Stimulated activated CD8-positive, alpha-beta memory T cell treated with anti-CD3 and anti-CD28 coated beads, Interleukin-7, amount 100 ng/mL, for 48 hours (primary cell): ENCODE data around the gene CCDC187.

Experiments
- DNase-seq, 2 donors: peaks; one replicate each; pipeline ENCODE4 v3.0.0-alpha.2; 2020; ENCODE audit warnings: low read depth in 1 of 2; ENCODE audit errors: extremely low read depth in 1 of 2

Gene CCDC187

DNA sequence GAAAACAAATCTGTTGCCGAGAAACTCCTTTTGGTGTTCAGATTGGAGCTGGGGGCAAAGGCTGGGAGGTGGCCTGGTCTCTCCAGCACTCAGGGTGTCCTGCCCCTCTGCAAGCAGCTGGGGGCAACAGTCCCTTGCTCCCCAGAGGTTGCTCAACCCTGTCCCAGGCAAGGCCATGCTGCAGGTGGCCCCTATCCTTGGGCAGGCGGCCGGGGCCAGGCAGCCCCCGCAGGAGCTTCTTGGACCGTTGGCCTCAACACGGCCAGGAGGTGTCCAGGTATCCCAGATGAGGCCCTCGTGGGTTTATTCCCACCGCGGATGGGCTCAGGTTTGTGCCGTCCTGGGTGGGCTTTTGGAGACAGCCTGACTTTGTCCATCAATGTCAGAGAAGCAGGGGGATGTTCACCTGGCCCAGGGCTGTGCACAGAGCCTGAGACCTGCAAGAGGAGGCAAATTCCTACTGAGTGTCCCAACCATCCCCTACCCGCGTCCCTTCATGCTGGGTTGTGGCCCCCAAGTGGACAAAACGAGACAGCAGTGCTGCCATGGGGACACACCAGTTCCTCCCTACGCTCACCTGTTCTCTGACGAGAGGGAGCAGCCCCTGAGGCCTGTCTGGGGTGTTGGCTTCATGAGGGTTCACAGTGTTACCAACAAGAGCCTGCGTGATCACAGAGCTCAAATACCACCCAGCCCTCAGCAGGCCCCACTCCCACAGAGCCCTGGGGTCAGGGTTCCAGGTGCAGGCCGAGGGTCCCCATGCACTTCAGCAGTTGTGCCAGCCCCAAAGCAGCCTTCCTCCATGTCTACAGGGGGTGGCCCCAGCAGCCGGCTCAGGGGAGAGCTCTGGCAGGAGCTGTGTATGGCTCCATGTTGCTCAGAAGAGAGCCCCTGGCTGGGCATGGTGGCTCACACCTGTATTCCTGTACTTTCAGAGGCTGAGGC is 9.5 kb upstream of the CCDC187 start:
- no peak for DNase-seq

GRCh38 chr9:136312436-136312835 is 8.5 kb upstream of the CCDC187 start:
- DNase-seq = peak in 1 of 2 donors; percentile 20

DNA sequence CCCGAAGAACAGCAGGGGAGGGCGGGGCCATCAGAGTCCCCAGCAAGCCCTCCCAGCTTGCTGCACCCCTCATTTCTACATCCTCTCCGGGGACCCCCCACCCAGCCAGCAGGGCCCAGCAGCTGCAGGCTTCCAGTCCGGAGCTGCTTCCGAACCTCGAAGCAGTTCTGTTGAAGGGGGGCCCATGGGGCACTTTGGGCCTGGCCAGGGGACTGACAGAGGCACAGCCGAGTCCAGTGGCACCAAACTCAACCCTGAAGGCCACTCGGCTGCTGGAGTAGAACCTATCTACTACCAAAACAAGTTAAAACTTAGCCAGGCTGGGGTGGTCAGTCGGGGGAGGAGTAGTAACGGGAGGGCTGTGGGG is 8.1 kb upstream of the CCDC187 start:
- DNase-seq = no peak

DNA sequence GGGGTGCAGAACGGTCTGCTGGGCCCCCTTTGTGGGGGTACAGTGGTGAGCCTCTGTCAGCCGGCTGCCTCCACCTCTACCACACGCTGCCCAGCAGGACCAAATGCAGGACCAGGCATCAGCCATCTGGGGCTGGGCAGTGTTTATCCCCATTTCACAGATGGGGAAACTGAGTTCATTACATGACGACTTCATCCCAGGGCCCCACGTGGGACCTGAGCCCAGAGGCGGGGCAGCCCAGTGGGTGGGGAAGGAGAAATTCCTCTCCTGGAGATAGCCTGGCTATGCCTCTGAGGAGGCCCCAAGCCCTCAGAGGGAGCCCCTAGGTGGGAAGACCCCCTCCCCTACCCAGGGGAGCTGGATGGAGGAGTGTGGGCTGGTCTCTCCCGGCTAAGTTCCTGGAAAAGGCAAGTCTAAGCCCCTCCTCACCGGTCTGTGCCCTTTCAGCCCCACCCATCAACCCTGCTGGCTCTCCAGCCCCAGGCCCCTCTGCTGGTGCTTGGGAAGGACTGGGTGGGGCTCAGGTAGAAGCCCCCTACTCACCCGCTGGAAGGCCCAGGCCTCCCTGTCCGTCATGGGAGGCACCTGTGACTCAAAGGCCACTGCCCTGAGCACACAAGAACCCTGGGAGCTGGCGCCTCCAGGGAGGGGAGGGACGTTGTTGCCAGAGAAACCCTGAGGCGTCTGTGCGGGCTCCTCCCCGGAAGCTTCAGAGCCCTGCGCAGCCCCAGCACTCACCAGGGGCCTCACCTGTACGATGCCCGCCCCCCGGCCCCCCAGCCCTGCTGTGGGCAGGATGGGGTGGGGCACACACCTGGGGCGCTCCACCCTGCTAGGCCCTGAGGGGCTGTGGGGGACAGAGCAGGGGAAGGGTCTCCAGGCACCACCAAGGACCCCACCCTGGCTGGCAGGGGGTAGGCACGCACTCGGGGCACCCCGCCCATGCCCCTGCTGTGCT is 7.4 kb upstream of the CCDC187 start:
- DNase-seq = no peak

DNA sequence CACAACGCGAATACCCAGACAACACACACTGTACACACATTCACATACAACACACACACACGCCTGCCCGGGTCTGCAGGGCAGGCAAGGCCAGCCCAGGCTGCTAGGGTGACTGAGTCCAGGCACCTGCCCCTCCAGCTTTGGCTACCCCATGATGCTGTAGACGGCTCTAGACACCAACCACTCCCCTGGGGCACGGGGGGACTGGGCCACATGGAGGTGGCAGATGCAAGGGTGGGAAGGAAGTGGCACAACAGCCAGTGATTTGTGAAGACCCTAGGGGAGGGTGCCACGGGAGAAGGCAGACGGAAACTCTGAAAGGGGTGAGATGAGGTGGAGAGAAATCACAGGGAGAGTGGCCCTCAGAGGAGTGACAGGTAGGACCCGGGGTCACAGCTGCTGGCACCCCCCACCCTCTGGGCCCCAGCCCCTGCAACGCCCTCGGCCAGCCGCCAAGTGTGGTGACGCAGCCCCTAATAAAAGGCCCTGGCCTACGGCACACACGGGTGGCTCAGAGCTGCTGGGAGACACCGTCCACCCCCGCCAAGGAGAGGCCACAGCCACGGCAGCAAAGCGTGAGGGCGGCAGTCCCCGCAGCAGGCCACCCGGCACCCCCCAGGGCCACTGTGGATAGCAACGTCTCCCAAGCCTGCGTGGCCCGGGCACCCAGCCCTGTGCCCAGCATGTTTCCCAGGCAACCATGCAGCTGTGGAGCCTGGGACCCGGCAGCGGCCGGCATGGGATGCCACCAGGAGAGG is 6.6 kb upstream of the CCDC187 start:
- DNase-seq = no peak

DNA sequence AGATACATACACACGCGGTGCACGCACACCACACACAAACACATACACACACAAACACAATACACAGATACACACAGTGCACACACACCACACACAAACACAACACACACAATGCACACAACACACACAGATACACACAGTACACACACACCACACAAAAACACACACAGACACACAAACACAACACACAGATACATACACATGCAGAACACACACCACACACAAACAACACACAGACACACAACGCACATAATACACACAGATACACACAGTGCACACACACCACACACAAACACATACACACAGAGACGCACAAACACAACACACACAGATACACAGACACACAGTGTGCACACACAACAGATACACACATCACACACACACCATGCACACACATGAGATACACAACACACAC is 5.9 kb upstream of the CCDC187 start:
- DNase-seq = no peak

DNA sequence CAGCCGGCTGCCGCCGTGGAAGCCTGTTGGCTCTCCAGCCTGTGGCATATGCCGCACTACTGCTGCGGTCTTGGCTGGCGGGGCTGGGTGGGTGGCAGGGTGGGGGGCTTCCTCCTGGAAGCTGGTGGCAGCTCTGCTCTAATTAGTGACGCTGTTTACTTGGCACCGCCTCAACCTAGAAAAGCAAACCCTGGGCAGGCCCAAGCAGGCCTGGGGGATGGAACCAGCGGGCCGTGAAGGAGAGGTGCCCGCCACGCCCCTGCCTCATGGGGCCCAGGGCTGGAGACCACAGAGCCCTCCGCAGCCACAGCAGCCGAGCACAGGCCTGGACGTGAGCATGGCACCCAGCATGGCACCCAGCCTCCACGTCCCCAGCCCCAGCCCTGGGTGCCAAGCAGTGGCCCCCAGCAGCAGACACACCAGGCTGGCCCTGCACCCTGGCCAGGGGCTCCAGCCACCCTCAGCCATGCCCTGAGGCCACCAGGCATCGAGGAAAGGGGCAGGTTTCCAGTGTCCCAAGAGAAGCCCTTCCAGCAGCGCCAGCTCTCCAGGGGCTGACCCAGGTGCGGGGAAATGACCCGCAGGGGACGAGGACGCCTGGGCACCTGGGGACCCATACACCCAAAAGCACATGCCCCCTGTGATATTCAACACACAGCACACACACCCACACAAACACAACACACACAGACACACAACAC is 5.4 kb upstream of the CCDC187 start:
- no peak for DNase-seq

DNA sequence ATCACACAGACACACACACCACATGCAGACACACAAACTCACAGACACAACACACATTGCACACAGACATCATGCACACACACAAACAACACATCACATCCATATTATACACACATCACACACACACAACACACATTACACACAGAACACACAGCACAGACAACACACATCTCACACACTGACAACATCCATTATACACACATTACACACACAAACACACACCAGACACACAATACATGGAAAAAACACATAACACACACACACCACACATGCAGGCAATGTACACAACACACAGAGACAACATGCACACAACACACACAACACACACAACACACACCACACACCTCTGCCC is 4.8 kb upstream of the CCDC187 start:
- DNase-seq = no peak

GRCh38 chr9:136308006-136308701 is 4.3 kb upstream of the CCDC187 start:
- DNase-seq = no peak

GRCh38 chr9:136307215-136307750 is 3.4 kb upstream of the CCDC187 start:
- no peak for DNase-seq

DNA sequence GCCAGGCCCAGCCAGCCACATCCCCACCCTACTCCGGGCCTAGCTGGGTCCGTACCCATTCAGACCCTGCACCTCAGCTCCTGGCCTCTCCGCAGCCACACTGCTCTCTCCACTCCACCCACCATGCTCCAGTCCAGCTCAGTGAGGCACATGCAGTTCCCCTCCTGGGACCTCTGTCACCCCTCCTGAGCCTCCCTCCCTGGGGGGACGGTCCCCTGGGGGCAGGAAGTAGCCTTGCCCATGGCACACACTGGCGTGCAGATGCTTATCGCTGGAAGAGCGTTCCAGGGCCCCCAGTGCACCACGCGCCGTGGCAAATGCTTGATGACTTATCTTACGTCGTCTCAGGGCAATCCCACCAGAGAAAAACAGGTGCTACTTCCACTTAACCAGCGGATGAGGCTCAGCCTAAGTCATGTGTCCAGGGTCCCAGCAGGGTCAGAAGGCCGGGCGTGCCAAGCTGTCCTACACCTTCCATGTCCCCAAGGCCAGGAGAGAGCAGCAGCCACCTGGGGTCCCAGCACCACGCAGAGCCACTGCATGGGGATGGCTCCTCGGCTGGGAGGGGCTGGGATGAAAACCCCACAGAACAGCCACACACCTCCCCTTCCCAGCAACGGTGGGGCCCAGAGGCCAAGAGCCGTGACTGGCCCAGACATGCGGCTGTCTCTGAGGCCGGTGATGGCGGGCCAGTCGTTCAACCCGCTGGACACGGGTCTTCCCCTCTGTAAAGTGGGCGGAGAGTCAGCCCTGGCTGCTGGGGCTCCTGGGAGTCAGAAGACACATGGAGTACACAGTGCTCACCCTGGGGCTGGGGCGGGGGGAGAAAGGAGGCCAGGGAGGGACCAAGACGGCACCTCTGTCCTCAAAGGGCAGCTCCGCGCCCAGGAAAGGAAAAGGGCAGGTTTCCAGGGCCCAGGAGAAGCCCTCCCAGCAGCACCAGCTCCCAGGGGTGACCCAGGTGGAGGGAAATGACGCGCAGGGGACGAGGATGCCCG is 2.6 kb upstream of the CCDC187 start:
- no peak for DNase-seq

DNA sequence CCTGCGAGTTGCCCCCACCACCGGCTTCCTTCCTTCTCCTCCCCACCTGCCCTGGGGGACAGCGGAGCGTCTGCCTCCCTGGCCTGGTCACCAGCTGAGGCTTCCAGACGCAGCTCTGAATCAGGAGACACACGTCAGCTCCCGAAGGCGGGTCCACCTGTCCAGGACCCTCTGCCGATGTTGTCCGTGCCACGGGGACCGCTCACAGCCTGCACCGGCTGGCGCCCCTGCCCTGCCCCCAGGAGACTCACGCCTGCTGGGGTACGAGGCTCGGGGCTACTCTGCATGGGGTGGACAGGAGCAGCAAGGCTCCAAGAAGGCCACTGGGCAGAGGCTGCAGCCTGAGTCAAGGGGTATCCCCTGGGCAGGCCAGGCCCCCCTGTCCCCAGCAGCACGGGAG is 1.9 kb upstream of the CCDC187 start:
- DNase-seq = no peak

DNA sequence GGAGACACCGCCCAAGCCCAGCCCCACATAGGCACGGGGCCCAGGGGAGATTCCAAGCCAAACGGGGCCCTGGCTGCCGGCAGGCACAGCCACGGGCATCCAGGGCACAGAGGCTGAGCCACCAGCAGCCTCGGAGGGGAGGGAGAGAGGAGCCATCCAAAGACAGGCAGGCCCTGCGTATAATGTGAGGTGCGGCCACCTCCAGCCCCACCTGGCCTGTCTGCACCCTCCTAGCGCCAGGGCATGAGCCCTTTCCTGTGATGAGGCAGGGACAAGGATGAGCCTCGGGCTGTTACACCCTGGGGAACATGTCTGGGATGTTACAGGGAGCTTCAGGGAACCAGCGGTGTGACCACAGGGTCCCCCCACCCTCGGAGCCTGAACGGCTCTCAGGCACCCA is 1.1 kb upstream of the CCDC187 start:
- no peak for DNase-seq

DNA sequence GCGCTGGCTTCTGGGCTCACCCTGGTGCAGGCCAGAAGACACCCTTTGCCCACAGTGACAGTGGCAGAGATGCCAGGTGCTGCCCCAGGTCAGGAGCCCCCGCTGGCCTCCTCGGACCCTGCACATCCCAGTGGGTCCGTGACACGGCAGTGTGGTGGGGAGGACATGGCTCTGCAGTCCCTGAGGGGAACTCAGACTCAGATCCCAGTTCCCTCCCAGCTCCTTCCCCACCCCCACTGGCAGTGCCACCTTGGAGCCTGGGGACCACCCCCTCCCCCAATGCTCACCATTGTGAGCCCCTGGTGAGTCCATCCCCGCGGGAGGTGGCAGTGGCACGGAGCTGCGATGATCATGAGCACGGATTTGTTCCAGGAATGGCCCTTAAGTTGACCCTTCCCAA is 562 bp upstream of the CCDC187 start:
- no peak for DNase-seq

GRCh38 chr9:136303066-136303824 is 649 bp downstream of the CCDC187 start:
- no peak for DNase-seq

DNA sequence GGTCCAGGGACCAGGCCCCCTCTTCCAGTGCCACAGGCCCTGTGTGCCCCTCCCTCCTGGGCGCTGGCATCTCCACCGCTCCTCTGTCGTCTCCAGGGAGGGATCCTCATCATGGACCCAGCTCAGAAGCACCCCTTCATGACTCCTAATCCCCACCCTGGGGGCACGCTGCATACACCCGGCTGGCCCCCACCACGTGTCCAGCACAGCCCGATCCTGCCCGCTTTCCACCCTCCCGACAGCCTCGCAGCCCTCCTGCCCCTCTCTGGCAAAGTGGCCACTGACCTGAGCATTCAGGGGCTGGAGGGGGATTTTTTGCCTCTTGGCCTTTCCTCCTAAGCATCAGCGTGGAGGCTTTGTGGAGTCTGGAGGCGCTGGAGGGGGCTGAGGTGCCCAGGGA is 1.4 kb downstream of the CCDC187 start:
- no peak for DNase-seq

DNA sequence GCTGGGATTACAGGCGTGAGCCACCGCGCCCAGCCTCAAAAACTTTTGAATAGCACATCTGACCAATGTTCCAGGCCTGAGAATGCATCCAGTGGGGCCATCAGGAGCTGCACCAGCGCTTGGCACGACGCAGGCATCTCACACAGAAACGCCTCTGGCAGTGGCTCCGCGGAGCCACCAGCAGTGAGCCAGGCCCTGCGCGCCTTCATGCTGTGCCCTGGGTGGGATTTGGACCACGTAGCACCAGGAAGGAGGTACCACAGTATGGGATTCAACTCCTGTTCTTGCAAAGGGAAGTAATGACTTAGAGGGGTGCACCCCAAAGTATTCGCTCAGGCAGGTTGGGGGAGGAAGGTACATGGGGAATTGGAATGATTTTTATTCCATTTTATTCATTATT is 3.0 kb downstream of the CCDC187 start:
- DNase-seq = no peak
